ENCODE data around the gene ZEB1. TPM values are rescaled to one million over a fixed set of nuclear protein-coding genes. Genes with fewer than 3 reads are reported as not detected.

ZEB1 gene
- total and polyA plus RNA-seq, 2 of the 13 experiments (the other 11 are each of a cell fraction or from before 2014, with no cell fraction given): 9.6 to 18.0 TPM

DNA sequence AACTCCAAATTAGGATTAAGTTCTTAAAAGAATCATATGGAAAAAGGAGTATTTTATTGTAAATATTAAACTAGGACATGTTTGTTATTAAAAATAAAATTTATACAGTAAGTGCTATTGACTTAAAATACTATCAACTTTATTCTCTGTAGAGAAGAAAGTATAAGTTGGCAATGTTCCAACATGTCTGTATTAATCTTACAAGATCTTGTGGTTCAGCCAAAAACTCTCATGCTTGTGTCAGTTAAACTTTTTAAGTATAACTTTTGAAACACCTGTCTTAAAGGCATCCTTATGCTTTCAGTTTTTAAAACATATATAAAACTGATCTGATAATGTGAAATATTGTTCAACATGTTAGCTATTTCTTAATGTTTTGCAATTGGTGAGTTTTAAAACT lies 160.7 kb downstream of the ZEB1 start (continued):
- TF ChIP-seq, protein P1, sequence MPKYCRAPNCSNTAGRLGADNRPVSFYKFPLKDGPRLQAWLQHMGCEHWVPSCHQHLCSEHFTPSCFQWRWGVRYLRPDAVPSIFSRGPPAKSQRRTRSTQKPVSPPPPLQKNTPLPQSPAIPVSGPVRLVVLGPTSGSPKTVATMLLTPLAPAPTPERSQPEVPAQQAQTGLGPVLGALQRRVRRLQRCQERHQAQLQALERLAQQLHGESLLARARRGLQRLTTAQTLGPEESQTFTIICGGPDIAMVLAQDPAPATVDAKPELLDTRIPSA (CRISPR knock-in tag; IDR thresholded peaks at IDR 0.05; ENCODE audit: borderline replicate concordance): no peak
- TF ChIP-seq, protein P2, sequence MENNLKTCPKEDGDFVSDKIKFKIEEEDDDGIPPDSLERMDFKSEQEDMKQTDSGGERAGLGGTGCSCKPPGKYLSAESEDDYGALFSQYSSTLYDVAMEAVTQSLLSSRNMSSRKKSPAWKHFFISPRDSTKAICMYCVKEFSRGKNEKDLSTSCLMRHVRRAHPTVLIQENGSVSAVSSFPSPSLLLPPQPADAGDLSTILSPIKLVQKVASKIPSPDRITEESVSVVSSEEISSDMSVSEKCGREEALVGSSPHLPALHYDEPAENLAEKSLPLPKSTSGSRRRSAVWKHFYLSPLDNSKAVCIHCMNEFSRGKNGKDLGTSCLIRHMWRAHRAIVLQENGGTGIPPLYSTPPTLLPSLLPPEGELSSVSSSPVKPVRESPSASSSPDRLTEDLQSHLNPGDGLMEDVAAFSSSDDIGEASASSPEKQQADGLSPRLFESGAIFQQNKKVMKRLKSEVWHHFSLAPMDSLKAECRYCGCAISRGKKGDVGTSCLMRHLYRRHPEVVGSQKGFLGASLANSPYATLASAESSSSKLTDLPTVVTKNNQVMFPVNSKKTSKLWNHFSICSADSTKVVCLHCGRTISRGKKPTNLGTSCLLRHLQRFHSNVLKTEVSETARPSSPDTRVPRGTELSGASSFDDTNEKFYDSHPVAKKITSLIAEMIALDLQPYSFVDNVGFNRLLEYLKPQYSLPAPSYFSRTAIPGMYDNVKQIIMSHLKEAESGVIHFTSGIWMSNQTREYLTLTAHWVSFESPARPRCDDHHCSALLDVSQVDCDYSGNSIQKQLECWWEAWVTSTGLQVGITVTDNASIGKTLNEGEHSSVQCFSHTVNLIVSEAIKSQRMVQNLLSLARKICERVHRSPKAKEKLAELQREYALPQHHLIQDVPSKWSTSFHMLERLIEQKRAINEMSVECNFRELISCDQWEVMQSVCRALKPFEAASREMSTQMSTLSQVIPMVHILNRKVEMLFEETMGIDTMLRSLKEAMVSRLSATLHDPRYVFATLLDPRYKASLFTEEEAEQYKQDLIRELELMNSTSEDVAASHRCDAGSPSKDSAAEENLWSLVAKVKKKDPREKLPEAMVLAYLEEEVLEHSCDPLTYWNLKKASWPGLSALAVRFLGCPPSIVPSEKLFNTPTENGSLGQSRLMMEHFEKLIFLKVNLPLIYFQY (CRISPR knock-in tag; IDR thresholded peaks at IDR 0.05; ENCODE audit: borderline replicate concordance): no peak
- TF ChIP-seq ZIK1 (CRISPR knock-in tag; IDR thresholded peaks at IDR 0.05; ENCODE audit: borderline replicate concordance, low read depth) (no peak), MAFG (CRISPR knock-in tag; IDR thresholded peaks at IDR 0.05) (no peak), ZNF674 (CRISPR knock-in tag; IDR thresholded peaks at IDR 0.05; ENCODE audit: low read depth) (no peak)
- TF ChIP-seq, protein P3, sequence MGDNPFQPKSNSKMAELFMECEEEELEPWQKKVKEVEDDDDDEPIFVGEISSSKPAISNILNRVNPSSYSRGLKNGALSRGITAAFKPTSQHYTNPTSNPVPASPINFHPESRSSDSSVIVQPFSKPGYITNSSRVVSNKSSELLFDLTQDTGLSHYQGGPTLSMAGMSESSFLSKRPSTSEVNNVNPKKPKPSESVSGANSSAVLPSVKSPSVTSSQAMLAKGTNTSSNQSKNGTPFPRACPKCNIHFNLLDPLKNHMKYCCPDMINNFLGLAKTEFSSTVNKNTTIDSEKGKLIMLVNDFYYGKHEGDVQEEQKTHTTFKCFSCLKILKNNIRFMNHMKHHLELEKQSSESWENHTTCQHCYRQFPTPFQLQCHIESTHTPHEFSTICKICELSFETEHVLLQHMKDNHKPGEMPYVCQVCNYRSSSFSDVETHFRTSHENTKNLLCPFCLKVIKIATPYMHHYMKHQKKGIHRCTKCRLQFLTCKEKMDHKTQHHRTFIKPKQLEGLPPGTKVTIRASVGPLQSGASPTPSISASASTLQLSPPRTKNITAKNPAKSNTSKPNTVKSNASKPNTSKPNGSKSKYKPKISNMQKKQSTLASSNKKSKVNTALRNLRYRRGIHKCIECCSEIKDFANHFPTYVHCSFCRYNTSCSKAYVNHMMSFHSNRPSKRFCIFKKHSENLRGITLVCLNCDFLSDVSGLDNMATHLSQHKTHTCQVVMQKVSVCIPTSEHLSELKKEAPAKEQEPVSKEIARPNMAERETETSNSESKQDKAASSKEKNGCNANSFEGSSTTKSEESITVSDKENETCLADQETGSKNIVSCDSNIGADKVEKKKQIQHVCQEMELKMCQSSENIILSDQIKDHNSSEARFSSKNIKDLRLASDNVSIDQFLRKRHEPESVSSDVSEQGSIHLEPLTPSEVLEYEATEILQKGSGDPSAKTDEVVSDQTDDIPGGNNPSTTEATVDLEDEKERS (CRISPR knock-in tag; IDR thresholded peaks at IDR 0.05): no peak
